K562 (cell line): ENCODE results near the gene NDUFA13. TPM values are rescaled to one million over a fixed set of nuclear protein-coding genes. Genes with fewer than 3 reads are reported as not detected.
A peak's percentile ranks its signal among the peaks of the same experiment; 100 is the strongest.

Source experiments
- ARNT ChIP-seq, 2 experiments: fragments of 450-650 bp; IDR thresholded peaks; 2 replicates each; pipeline ENCODE4 v1.6.1; 2016; ENCODE audit warnings: mild to moderate bottlenecking in 1 of 2
- ATF2 ChIP-seq: sonication (generic); formaldehyde crosslinking; IDR thresholded peaks from 2 replicates; pipeline ENCODE4 v1.8.1; 2022; ENCODE audit warnings: missing genetic modification reagents
- BACH1 ChIP-seq: fragments of 200-800 bp; sonication (Bioruptor generic); IDR thresholded peaks from 2 replicates; pipeline ENCODE4 v1.6.1; 2016; ENCODE audit warnings: missing genetic modification characterization, missing compliant biosample characterization
- DDX20 ChIP-seq: fragments of 450-650 bp; IDR thresholded peaks from 2 replicates; pipeline ENCODE4 v1.6.1; 2016; ENCODE audit warnings: missing genetic modification characterization, low read depth, mild to moderate bottlenecking, missing compliant biosample characterization, moderate library complexity
- ELF4 ChIP-seq: fragments of 450-650 bp; formaldehyde crosslinking; IDR thresholded peaks from 2 replicates; pipeline ENCODE4 v1.4.0; 2022; ENCODE audit warnings: missing genetic modification characterization
- ESRRB ChIP-seq: fragments of 250-450 bp; sonication (Bioruptor Pico); IDR thresholded peaks from 2 replicates; pipeline ENCODE4 v1.5.0; 2020; ENCODE audit warnings: mild to moderate bottlenecking, moderate library complexity, borderline replicate concordance
- HSF4 ChIP-seq: fragments of 250-450 bp; sonication (Bioruptor Pico); IDR thresholded peaks from 2 replicates; pipeline ENCODE4 v2.1.2; 2022; ENCODE audit warnings: mild to moderate bottlenecking, moderate library complexity, borderline replicate concordance
- MCM2 ChIP-seq: fragments of 450-650 bp; IDR thresholded peaks from 2 replicates; pipeline ENCODE4 v1.6.1; 2017; ENCODE audit warnings: low read depth, mild to moderate bottlenecking
- NR1H2 ChIP-seq: sonication (generic); formaldehyde crosslinking; IDR thresholded peaks from 2 replicates; pipeline ENCODE4 v1.4.0; 2020; ENCODE audit warnings: mild to moderate bottlenecking, missing genetic modification reagents
- PHB ChIP-seq: fragments of 250-450 bp; sonication (Bioruptor Pico); IDR thresholded peaks from 2 replicates; pipeline ENCODE4 v1.5.0; 2021
- RBM17 ChIP-seq: fragments of 200-400 bp; formaldehyde crosslinking; IDR thresholded peaks from 2 replicates; pipeline ENCODE4 v1.6.1; 2017; ENCODE audit warnings: low read depth, mild to moderate bottlenecking, low read length, borderline replicate concordance
- RBM25 ChIP-seq: fragments of 200-400 bp; formaldehyde crosslinking; IDR thresholded peaks from 2 replicates; pipeline ENCODE4 v1.6.1; 2018; ENCODE audit warnings: low read length, low read depth, moderate library complexity; ENCODE audit not compliant: severe bottlenecking
- SAFB ChIP-seq: fragments of 200-400 bp; formaldehyde crosslinking; IDR thresholded peaks from 2 replicates; pipeline ENCODE4 v1.6.1; 2017; ENCODE audit warnings: low read depth, low read length, borderline replicate concordance
- SIRT6 ChIP-seq: IDR thresholded peaks from one replicate; pipeline ENCODE4 v1.6.1; 2012; ENCODE audit warnings: low read depth, mild to moderate bottlenecking, control low read depth, inconsistent platforms, low read length, moderate library complexity
- SP1 ChIP-seq: sonication (generic); formaldehyde crosslinking; IDR thresholded peaks from 2 replicates; pipeline ENCODE4 v1.8.1; 2022; ENCODE audit warnings: mild to moderate bottlenecking, missing genetic modification reagents
- XRCC5 ChIP-seq: fragments of 200-400 bp; formaldehyde crosslinking; IDR thresholded peaks from 2 replicates; pipeline ENCODE4 v1.6.1; 2017; ENCODE audit warnings: low read depth, mild to moderate bottlenecking, low read length
- ZBTB9 ChIP-seq: fragments of 450-650 bp; formaldehyde crosslinking; IDR thresholded peaks from 2 replicates; pipeline ENCODE4 v1.4.0; 2020; ENCODE audit warnings: mild to moderate bottlenecking, moderate library complexity
- ZFP91 ChIP-seq: sonication (generic); formaldehyde crosslinking; IDR thresholded peaks from 2 replicates; pipeline ENCODE4 v1.8.0; 2022; ENCODE audit warnings: mild to moderate bottlenecking, missing genetic modification reagents
- ZKSCAN3 ChIP-seq: fragments of 250-450 bp; sonication (Bioruptor Pico); IDR thresholded peaks from 2 replicates; pipeline ENCODE4 v1.4.0; 2020
- ZNF224 ChIP-seq: sonication (generic); formaldehyde crosslinking; IDR thresholded peaks from 2 replicates; pipeline ENCODE4 v1.8.0; 2022; ENCODE audit warnings: mild to moderate bottlenecking, missing genetic modification reagents
- ZNF3 ChIP-seq: fragments of 250-450 bp; sonication (Bioruptor Pico); IDR thresholded peaks from 2 replicates; pipeline ENCODE4 v1.5.0; 2021; ENCODE audit warnings: mild to moderate bottlenecking, moderate library complexity
- ZNF512 ChIP-seq: IDR thresholded peaks from 2 replicates; pipeline ENCODE4 v1.6.1; 2016; ENCODE audit warnings: missing genetic modification characterization, missing compliant biosample characterization
- ZNF583 ChIP-seq: fragments of 250-450 bp; sonication (Bioruptor Pico); IDR thresholded peaks from 2 replicates; pipeline ENCODE4 v1.4.0; 2020
- polyA plus RNA-seq, 8 experiments: library from polyadenylated mRNA; depleted of rRNA in 4 of 8; stranded (reverse) in 5 of 8; unstranded in 3 of 8; fragments of >200 nt; fragmentation: Nextera tagmentation in 2 of 8; fragmentation: Illumina TruSeq in 1 of 8; extraction: Ambion mirVana in 2 of 8; extraction: Trizol in 1 of 8; gene quantifications; 2 replicates each; pipeline versions ENCODE4 v1.2.1 to v1.2.3, GENCODE V29; 2011 to 2014; ENCODE audit warnings: inconsistent platforms in 1 of 8, missing spikeins in 1 of 8
- total RNA-seq, 7 experiments: library from RNA; depleted of rRNA in 6 of 7; stranded (reverse); fragments of >200 nt in 6 of 7; fragmentation: Illumina TruSeq in 2 of 7; extraction: Trizol in 2 of 7; gene quantifications; 2 replicates each; pipeline versions ENCODE4 v1.2.1 to v1.2.3, GENCODE V29; 2011 to 2021; ENCODE audit warnings: low replicate concordance in 1 of 7

Gene NDUFA13
- total and polyA plus RNA-seq, 9 of the 15 experiments (the other 6 are each of a cell fraction or from before 2014, with no cell fraction given): 146 to 596 (median 429) TPM

GRCh38 chr19:19531951-19532805, 16.2 kb downstream of the NDUFA13 start (continued):
- TF ChIP-seq ZNF512 (tag) (no peak), ZKSCAN3 (CRISPR knock-in tag) (no peak), ELF4 (CRISPR knock-in tag) (no peak), SP1 (CRISPR knock-in tag) (peak; percentile 36; the same call in 1 of the 2 replicates), RBM17 (no peak), NR1H2 (CRISPR knock-in tag) (no peak), MCM2 (no peak), ZBTB9 (CRISPR knock-in tag) (no peak), PHB (CRISPR knock-in tag) (no peak), XRCC5 (peak; percentile 73), BACH1 (tag) (no peak), SIRT6 (no peak), ZFP91 (CRISPR knock-in tag) (no peak), ZNF224 (CRISPR knock-in tag) (no peak), HSF4 (CRISPR knock-in tag) (no peak), DDX20 (no peak), RBM25 (no peak), ATF2 (CRISPR knock-in tag) (no peak), ARNT (IDR thresholded peaks at IDR 0.05) (no peak), ESRRB (no peak), SAFB (no peak), ZNF3 (CRISPR knock-in tag) (no peak), ZNF583 (no peak)
